GM12892 (cell line): ENCODE measurements around the gene TM9SF4.
"Not testable (repeated sequence)": the region's sequence is repeated elsewhere in the genome, so short reads cannot be mapped to it uniquely, and the experiment has no call there.

Experiments
- DNase-seq: peaks from one replicate; pipeline ENCODE4 v3.0.0; 2011; ENCODE audit not compliant: insufficient read length
- FAIRE-seq: peaks from 2 replicates; lab custom pipeline; 2011; peaks lifted over from hg19 to GRCh38; lab: Jason Lieb, UNC
- POLR2A ChIP-seq: IDR thresholded peaks from 2 replicates; pipeline ENCODE4 v1.6.1; 2011; ENCODE audit warnings: low read depth, low read length, control low read depth
- POLR2AphosphoS5 ChIP-seq: IDR thresholded peaks from 2 replicates; pipeline ENCODE4 v1.6.1; 2011; ENCODE audit warnings: low read depth, low read length, control low read depth
- TAF1 ChIP-seq: IDR thresholded peaks from 2 replicates; pipeline ENCODE4 v1.6.1; 2011; ENCODE audit warnings: low read depth, mild to moderate bottlenecking, control low read depth, low read length, borderline replicate concordance

Gene TM9SF4

GRCh38 chr20:32188376-32189122, 79.0 kb downstream of the TM9SF4 start:
- TF ChIP-seq TAF1 = no peak
- TF ChIP-seq POLR2A = no peak
- TF ChIP-seq POLR2AphosphoS5 = no peak
- DNase-seq (no peak), FAIRE-seq (no peak)

GRCh38 chr20:32189123-32189410, 79.6 kb downstream of the TM9SF4 start:
- DNase-seq (no peak), FAIRE-seq (no peak)
- no peak for TF ChIP-seq POLR2AphosphoS5
- TF ChIP-seq POLR2A = no peak
- TF ChIP-seq TAF1 = no peak

GRCh38 chr20:32189691-32190615, 80.4 kb downstream of the TM9SF4 start:
- TF ChIP-seq POLR2AphosphoS5 (no peak), POLR2A (peak; percentile 53; the same call in 1 of the 2 replicates)
- FAIRE-seq (no peak), DNase-seq (peak; percentile 41)

- FAIRE-seq (peak; percentile 56), DNase-seq (no peak)
These were observed 81.3 kb downstream of the TM9SF4 start for GRCh38 chr20:32190616-32191415.

GRCh38 chr20:32191422-32191821, 81.9 kb downstream of the TM9SF4 start:
- DNase-seq (no peak), FAIRE-seq (no peak)
- TF ChIP-seq POLR2AphosphoS5 (no peak; the same call in 1 of the 2 replicates), POLR2A (no peak), TAF1 (no peak)

More at GRCh38 chr20:32190616-32191415, 81.3 kb downstream of the TM9SF4 start:
- no peak for TF ChIP-seq POLR2A
- TF ChIP-seq TAF1 = no peak
- TF ChIP-seq POLR2AphosphoS5 = no peak; the same call in none of the 2 replicates

GRCh38 chr20:32191873-32192272, 82.4 kb downstream of the TM9SF4 start:
- FAIRE-seq (peak; percentile 40), DNase-seq (no peak)
- TF ChIP-seq POLR2AphosphoS5 (no peak), POLR2A (no peak), TAF1 (no peak)

GRCh38 chr20:32192698-32193097, 83.2 kb downstream of the TM9SF4 start:
- FAIRE-seq (no peak), DNase-seq (no peak)
- TF ChIP-seq TAF1 (no peak), POLR2AphosphoS5 (no peak), POLR2A (no peak)

- not testable (repeated sequence) for DNase-seq, FAIRE-seq
These were observed 83.8 kb downstream of the TM9SF4 start for GRCh38 chr20:32193336-32193735.

- no peak for DNase-seq
- no peak for FAIRE-seq
- no peak for TF ChIP-seq TAF1
- TF ChIP-seq POLR2AphosphoS5 = no peak
- no peak for TF ChIP-seq POLR2A
These were observed 84.5 kb downstream of the TM9SF4 start for GRCh38 chr20:32193996-32194395.

GRCh38 chr20:32195581-32195980, 86.1 kb downstream of the TM9SF4 start:
- no peak for FAIRE-seq

GRCh38 chr20:32196613-32197012, 87.1 kb downstream of the TM9SF4 start:
- not testable (repeated sequence) for FAIRE-seq, DNase-seq

More at GRCh38 chr20:32195581-32195980, 86.1 kb downstream of the TM9SF4 start:
- no peak for DNase-seq
- TF ChIP-seq POLR2AphosphoS5 (peak; percentile 61), TAF1 (no peak), POLR2A (no peak)

GRCh38 chr20:32197136-32197535, 87.6 kb downstream of the TM9SF4 start:
- not testable (repeated sequence) for FAIRE-seq, DNase-seq
